Prostate gland (tissue), 2 donors: ENCODE results near the gene INPP5D. TPM values are rescaled to one million over a fixed set of nuclear protein-coding genes. Genes with fewer than 3 reads are reported as not detected.

Experiments used
- DNase-seq: peaks from one replicate; pipeline ENCODE4 v3.0.0-alpha.2; 2019; ENCODE audit warnings: low spot score
- H3K27ac ChIP-seq, 2 donors: fragments of 200-600 bp; sonication (generic); 2 replicates each; pipeline ENCODE4 v1.5.1; 2017 to 2019
- H3K27me3 ChIP-seq: fragments of 200-600 bp; sonication (generic); replicated peaks from 2 replicates; pipeline ENCODE4 v1.5.1; 2019; ENCODE audit not compliant: insufficient read depth
- H3K36me3 ChIP-seq, 2 donors: fragments of 200-600 bp; sonication (generic); 1 replicate in 1 of 2; 2 replicates in 1 of 2; pipeline versions ENCODE4 v1.5.1 to v1.8.1; 2017 to 2019
- H3K4me1 ChIP-seq: fragments of 200-600 bp; sonication (generic); replicated peaks from 2 replicates; pipeline ENCODE4 v1.5.1; 2019
- H3K4me3 ChIP-seq, 2 donors: fragments of 200-600 bp; sonication (generic); 2 replicates each; pipeline ENCODE4 v1.5.1; 2017 to 2019
- H3K9me3 ChIP-seq: fragments of 200-600 bp; sonication (generic); 2 replicates; pipeline ENCODE4 v1.5.1; 2017
- CTCF ChIP-seq, 4 experiments: fragments of 200-600 bp in 2 of 4; fragments of 450-650 bp in 2 of 4; sonication (generic) in 2 of 4; IDR thresholded peaks; 1 replicate in 3 of 4; 2 replicates in 1 of 4; pipeline ENCODE4 v1.5.1; 2016 to 2019; ENCODE audit warnings: antibody characterized with exemption in 4 of 4, mild to moderate bottlenecking in 2 of 4, moderate library complexity in 2 of 4
- POLR2A ChIP-seq: fragments of 450-650 bp; IDR thresholded peaks from one replicate; pipeline ENCODE4 v1.6.1; 2016; ENCODE audit warnings: antibody characterized with exemption, mild to moderate bottlenecking
- POLR2AphosphoS5 ChIP-seq: sonication (generic); formaldehyde crosslinking; IDR thresholded peaks from one replicate; pipeline ENCODE4 v1.6.1; 2017; ENCODE audit warnings: antibody characterized with exemption
- WGBS: methylation state at CpG from one replicate; pipeline ENCODE4 v1.1.5; 2018; 5-methylcytosine and 5-hydroxymethylcytosine counted together
- intact Hi-C: fragments of 100-400 bp; cut with DNase I; formaldehyde crosslinking; loops from one replicate; pipeline ENCODE4 v1.14.2; 2022
- total RNA-seq, 2 donors: library from RNA; depleted of rRNA; stranded (reverse); fragments of >200 nt; gene quantifications; one replicate each; pipeline ENCODE4 v1.1.0, GENCODE V29; 2016

Gene INPP5D
- total RNA-seq, 2 donors from 2014 or later, result 11.4 to 18.8 TPM

GRCh38 chr2:233105930-233106329 lies 45.8 kb downstream of the INPP5D start:
- Histone ChIP-seq H3K27me3 (no peaks in the 10 kb centered on the region), H3K9me3 (no peaks in the 10 kb centered on the region), H3K27ac (no peak overlapping the region), H3K4me3 (no peak overlapping the region), H3K36me3 (no peaks in the 10 kb centered on the region), H3K4me1 (no peaks in the 10 kb centered on the region)
- TF ChIP-seq POLR2AphosphoS5 (no peak), CTCF (IDR thresholded peaks at IDR 0.05) (no peak), POLR2A (no peak)
- whole genome bisulfite sequencing, result 95% methylated on average over 4 of the region's 4 CpGs
- intact Hi-C loops, result no loop called here
- no peak for DNase-seq

- Histone ChIP-seq H3K36me3 (no peaks in the 10 kb centered on the region), H3K27me3 (no peaks in the 10 kb centered on the region), H3K9me3 (no peaks in the 10 kb centered on the region), H3K27ac (no peak overlapping the region), H3K4me1 (no peaks in the 10 kb centered on the region), H3K4me3 (no peak overlapping the region)
- DNase-seq, result no peak
- no peak for TF ChIP-seq CTCF (IDR thresholded peaks at IDR 0.05)
- 100% methylated on average over 1 of the region's 1 CpG for WGBS
- intact Hi-C loops, result no loop called here
These were observed 46.9 kb downstream of the INPP5D start for GRCh38 chr2:233107011-233107410.

GRCh38 chr2:233107831-233108300 lies 47.7 kb downstream of the INPP5D start:
- WGBS, result 80% methylated on average over 12 of the region's 12 CpGs
- no peak for TF ChIP-seq POLR2A
- no peak for TF ChIP-seq CTCF (IDR thresholded peaks at IDR 0.05)
- TF ChIP-seq POLR2AphosphoS5, result no peak
- H3K4me1 ChIP-seq, result no peaks in the 10 kb centered on the region
- no peaks in the 10 kb centered on the region for H3K27me3 ChIP-seq
- H3K36me3 ChIP-seq, result no peaks in the 10 kb centered on the region
- no peak overlapping the region for H3K27ac ChIP-seq
- no peak for DNase-seq
- intact Hi-C loops, result no loop called here
- no peak overlapping the region for H3K4me3 ChIP-seq
- no peaks in the 10 kb centered on the region for H3K9me3 ChIP-seq

- no peaks in the 10 kb centered on the region for H3K9me3 ChIP-seq
- WGBS, result 46% methylated on average over 10 of the region's 10 CpGs
- H3K27me3 ChIP-seq, result no peaks in the 10 kb centered on the region
- intact Hi-C loops, result no loop called here
- no peak overlapping the region for H3K4me3 ChIP-seq
- no peaks in the 10 kb centered on the region for H3K4me1 ChIP-seq
- H3K27ac ChIP-seq, result no peak overlapping the region
- no peak for DNase-seq
- H3K36me3 ChIP-seq, result no peaks in the 10 kb centered on the region
- no peak for TF ChIP-seq CTCF (IDR thresholded peaks at IDR 0.05)
- TF ChIP-seq POLR2A, result no peak
- no peak for TF ChIP-seq POLR2AphosphoS5
These were observed 48.7 kb downstream of the INPP5D start for GRCh38 chr2:233108611-233109490.

- no peaks in the 10 kb centered on the region for H3K4me1 ChIP-seq
- H3K27me3 ChIP-seq, result no peaks in the 10 kb centered on the region
- DNase-seq, result no peak
- no peak for TF ChIP-seq CTCF (IDR thresholded peaks at IDR 0.05)
- no peak for TF ChIP-seq POLR2A
- TF ChIP-seq POLR2AphosphoS5, result no peak
- intact Hi-C loops, result no loop called here
- H3K36me3 ChIP-seq, result no peaks in the 10 kb centered on the region
- H3K9me3 ChIP-seq, result no peaks in the 10 kb centered on the region
- WGBS, result 96% methylated on average over 5 of the region's 5 CpGs
- H3K4me3 ChIP-seq, result no peak overlapping the region
- no peak overlapping the region for H3K27ac ChIP-seq
These were observed 51.3 kb downstream of the INPP5D start for GRCh38 chr2:233111427-233111826.
